Body of pancreas (tissue), 4 donors: ENCODE results near the gene CDS2. TPM values are rescaled to one million over a fixed set of nuclear protein-coding genes. Genes with fewer than 3 reads are reported as not detected.

ENCODE experiments used
- ATAC-seq: fragments of 150-250 bp; one replicate; pipeline ENCODE4 v1.9.1; 2016
- DNase-seq, 4 donors: peaks; one replicate each; pipeline ENCODE4 v3.0.0-alpha.2; 2019
- H3K27ac ChIP-seq, 4 donors: fragments of 200-600 bp; sonication (generic); 1 replicate in 3 of 4; 2 replicates in 1 of 4; pipeline versions ENCODE4 v1.5.1 to v1.6.1; 2016 to 2019; ENCODE audit warnings: mild to moderate bottlenecking in 1 of 4, mixed read lengths in 1 of 4, moderate library complexity in 1 of 4
- H3K27me3 ChIP-seq, 2 donors: fragments of 200-600 bp; sonication (generic); one replicate each; pipeline ENCODE4 v1.6.0; 2016; ENCODE audit warnings: mild to moderate bottlenecking in 1 of 2
- H3K36me3 ChIP-seq, 2 donors: fragments of 200-600 bp; sonication (generic); replicated peaks in 1 of 2; 2 replicates each; pipeline ENCODE4 v1.5.1; 2016; ENCODE audit warnings: low read depth in 2 of 2; ENCODE audit not compliant: insufficient read depth in 1 of 2
- H3K4me1 ChIP-seq: fragments of 200-600 bp; sonication (generic); one replicate; pipeline ENCODE4 v1.6.0; 2016
- H3K4me3 ChIP-seq, 2 donors: fragments of 200-600 bp; sonication (generic); 1 replicate in 1 of 2; 2 replicates in 1 of 2; pipeline ENCODE4 v1.5.1; 2016 to 2019
- H3K9me3 ChIP-seq, 3 donors: fragments of 200-600 bp; sonication (generic); 1 replicate in 2 of 3; 2 replicates in 1 of 3; pipeline ENCODE4 v1.5.1; 2016
- CTCF ChIP-seq, 7 experiments: fragments of 450-650 bp in 4 of 7; fragments of 200-600 bp in 3 of 7; sonication (generic) in 3 of 7; IDR thresholded peaks; one replicate each; pipeline ENCODE4 v1.5.1; 2016 to 2019; ENCODE audit warnings: antibody characterized with exemption in 7 of 7
- POLR2A ChIP-seq, 3 donors: fragments of 450-650 bp; IDR thresholded peaks; one replicate each; pipeline ENCODE4 v1.6.1; 2016; ENCODE audit warnings: antibody characterized with exemption in 3 of 3, mild to moderate bottlenecking in 2 of 3
- WGBS, 2 donors: methylation state at CpG; one replicate each; pipeline ENCODE4 v1.1.5; 2017; 5-methylcytosine and 5-hydroxymethylcytosine counted together
- intact Hi-C: fragments of 100-400 bp; cut with DNase I; formaldehyde crosslinking; loops from one replicate; pipeline ENCODE4 v1.15.1; 2023
- total RNA-seq, 2 donors: library from RNA; depleted of rRNA; stranded (reverse); fragments of >200 nt; gene quantifications; one replicate each; pipeline ENCODE4 v1.1.0, GENCODE V29; 2016

The CDS2 gene
- total RNA-seq, 2 donors from 2014 or later = 10.2 to 13.5 TPM

GRCh38 chr20:5153612-5154542, 27.1 kb downstream of the CDS2 start:
- ATAC-seq (no peak), DNase-seq (no peak)
- Histone ChIP-seq H3K4me3 (no peak overlapping the region), H3K9me3 (no peaks in the 10 kb centered on the region), H3K4me1 (no peaks in the 10 kb centered on the region), H3K27me3 (no peaks in the 10 kb centered on the region), H3K27ac (no peak overlapping the region), H3K36me3 (no peaks in the 10 kb centered on the region)
- intact Hi-C loops = no loop called here
- WGBS, 2 donors = 81 to 88% methylated on average over 5 of the region's 5 CpGs
- TF ChIP-seq CTCF (IDR thresholded peaks at IDR 0.05) = no peak
- no peak for TF ChIP-seq POLR2A (IDR thresholded peaks at IDR 0.05)

GRCh38 chr20:5154543-5154925, 27.7 kb downstream of the CDS2 start:
- H3K27ac ChIP-seq = no peak overlapping the region
- DNase-seq (no peak), ATAC-seq (no peak)
- no peaks in the 10 kb centered on the region for H3K9me3 ChIP-seq
- TF ChIP-seq POLR2A (IDR thresholded peaks at IDR 0.05) = no peak
- no peak for TF ChIP-seq CTCF (IDR thresholded peaks at IDR 0.05)
- intact Hi-C loops = no loop called here
- 89 to 96% methylated on average over 6 of the region's 6 CpGs for WGBS, 2 donors
- no peaks in the 10 kb centered on the region for H3K27me3 ChIP-seq
- no peak overlapping the region for H3K4me3 ChIP-seq
- H3K36me3 ChIP-seq = no peaks in the 10 kb centered on the region
- H3K4me1 ChIP-seq = no peaks in the 10 kb centered on the region

GRCh38 chr20:5155404-5155803, 28.6 kb downstream of the CDS2 start:
- 77 to 100% methylated on average over 2 of the region's 2 CpGs for WGBS, 2 donors
- no peaks in the 10 kb centered on the region for H3K4me1 ChIP-seq
- intact Hi-C loops = no loop called here

GRCh38 chr20:5156675-5157448, 30.1 kb downstream of the CDS2 start:
- TF ChIP-seq CTCF (IDR thresholded peaks at IDR 0.05) = no peak
- TF ChIP-seq POLR2A (IDR thresholded peaks at IDR 0.05) = no peak
- no peaks in the 10 kb centered on the region for H3K36me3 ChIP-seq
- WGBS, 2 donors = 54 to 74% methylated on average over 4 of the region's 4 CpGs
- DNase-seq (no peak), ATAC-seq (no peak)
- H3K27ac ChIP-seq = no peak overlapping the region
- H3K9me3 ChIP-seq = no peaks in the 10 kb centered on the region
- H3K27me3 ChIP-seq = no peaks in the 10 kb centered on the region
- no peaks in the 10 kb centered on the region for H3K4me1 ChIP-seq
- intact Hi-C loops = no loop called here
- no peak overlapping the region for H3K4me3 ChIP-seq

More at GRCh38 chr20:5155404-5155803, 28.6 kb downstream of the CDS2 start:
- Histone ChIP-seq H3K36me3 (no peaks in the 10 kb centered on the region), H3K27me3 (no peaks in the 10 kb centered on the region), H3K4me3 (no peak overlapping the region), H3K9me3 (no peaks in the 10 kb centered on the region), H3K27ac (no peak overlapping the region)
- DNase-seq (no peak), ATAC-seq (no peak)
- TF ChIP-seq CTCF (IDR thresholded peaks at IDR 0.05) (no peak), POLR2A (IDR thresholded peaks at IDR 0.05) (no peak)
